Endothelial cell of umbilical vein (primary cell): Measurements from ENCODE around the gene XYLT1. TPM values are rescaled to one million over a fixed set of nuclear protein-coding genes. Genes with fewer than 3 reads are reported as not detected.

Experiments
- BruUV-seq: library from RNA; stranded (reverse); fragments of 400-500 nt; replicated peaks from 2 replicates; lab custom pipeline; 2021; lab: Mats Ljungman, UMichigan
- CTCF ChIA-PET: fragments of 300-600, 350-600 bp; sonication (Branson Sonifier 250); formaldehyde crosslinking; loops from one replicate; lab custom pipeline; 2021; ENCODE audit warnings: antibody characterized with exemption, inconsistent platforms; lab: Charles Lee
- POLR2A ChIA-PET: fragments of 300-600, 350-600 bp; sonication (Branson Sonifier 250); formaldehyde crosslinking; loops from one replicate; lab custom pipeline; 2021; ENCODE audit warnings: antibody characterized with exemption, inconsistent platforms; lab: Charles Lee
- DNase-seq: peaks from one replicate; pipeline ENCODE4 v3.0.0-alpha.2; 2011; ENCODE audit warnings: low read depth, low spot score
- FAIRE-seq: peaks from 2 replicates; lab custom pipeline; 2011; peaks lifted over from hg19 to GRCh38; lab: Jason Lieb, UNC
- H2AFZ ChIP-seq: 2 replicates; pipeline ENCODE4 v1.6.0; 2012; ENCODE audit warnings: low read depth, low read length, control low read depth, inconsistent platforms
- H3K27ac ChIP-seq: 2 replicates; pipeline ENCODE4 v1.5.1; 2011; ENCODE audit warnings: low read depth, mild to moderate bottlenecking, control low read depth, low read length, moderate library complexity; ENCODE audit not compliant: insufficient read depth
- H3K27me3 ChIP-seq, 2 experiments: 2 replicates each; pipeline versions ENCODE4 v1.6.0 to v1.6.1; 2011; ENCODE audit warnings: low read length in 2 of 2, mixed read lengths in 1 of 2; ENCODE audit not compliant: control insufficient read depth in 2 of 2, insufficient read depth in 2 of 2
- H3K36me3 ChIP-seq, 2 experiments: 2 replicates in 1 of 2; 3 replicates in 1 of 2; pipeline ENCODE4 v1.5.1; 2011; ENCODE audit warnings: low read length in 2 of 2, mild to moderate bottlenecking in 1 of 2, moderate library complexity in 1 of 2; ENCODE audit not compliant: control insufficient read depth in 2 of 2, insufficient read depth in 2 of 2; ENCODE audit errors: extremely low read depth in 1 of 2
- H3K4me1 ChIP-seq: 3 replicates; pipeline ENCODE4 v1.5.1; 2011; ENCODE audit warnings: mild to moderate bottlenecking, low read length; ENCODE audit not compliant: control insufficient read depth, insufficient read depth; ENCODE audit errors: extremely low read depth
- H3K4me2 ChIP-seq: 2 replicates; pipeline ENCODE4 v1.6.1; 2011; ENCODE audit warnings: low read length, control low read depth, mixed read lengths; ENCODE audit not compliant: insufficient read depth
- H3K4me3 ChIP-seq, 3 experiments: fragments of 200-600 bp in 1 of 3; sonication (generic), shearing (Covaris generic) in 1 of 3; replicated peaks in 1 of 3; 2 replicates each; pipeline ENCODE4 v1.5.1; 2011 to 2016; ENCODE audit warnings: control low read depth in 3 of 3, low read length in 3 of 3, mild to moderate bottlenecking in 2 of 3, inconsistent platforms in 1 of 3, low read depth in 1 of 3, moderate library complexity in 1 of 3; ENCODE audit not compliant: insufficient read depth in 1 of 3
- H3K79me2 ChIP-seq: 2 replicates; pipeline ENCODE4 v1.6.0; 2012; ENCODE audit warnings: low read length, inconsistent platforms; ENCODE audit not compliant: control insufficient read depth, insufficient read depth
- H3K9ac ChIP-seq: replicated peaks from 2 replicates; pipeline ENCODE3; 2011; ENCODE audit warnings: low read length, control low read depth; ENCODE audit not compliant: insufficient read depth; ENCODE audit errors: extremely low read depth
- H3K9me1 ChIP-seq: replicated peaks from 3 replicates; pipeline ENCODE4 v1.6.0; 2011; ENCODE audit warnings: mild to moderate bottlenecking, low read length; ENCODE audit not compliant: control insufficient read depth, insufficient read depth; ENCODE audit errors: extremely low read depth
- H3K9me3 ChIP-seq: replicated peaks from 2 replicates; pipeline ENCODE4 v1.5.1; 2012; ENCODE audit warnings: low read length, inconsistent platforms; ENCODE audit not compliant: control insufficient read depth, insufficient read depth
- H4K20me1 ChIP-seq: replicated peaks from 2 replicates; pipeline ENCODE3; 2011; ENCODE audit warnings: mild to moderate bottlenecking, low read length; ENCODE audit not compliant: control insufficient read depth, insufficient read depth; ENCODE audit errors: extremely low read depth
- CTCF ChIP-seq, 2 donors: IDR thresholded peaks; 1 replicate in 1 of 2; 2 replicates in 1 of 2; pipeline ENCODE4 v1.5.1; 2011; ENCODE audit warnings: low read length in 2 of 2, mild to moderate bottlenecking in 2 of 2, moderate library complexity in 2 of 2, control low read depth in 1 of 2, inconsistent platforms in 1 of 2, low read depth in 1 of 2; ENCODE audit not compliant: insufficient read depth in 1 of 2; ENCODE audit errors: extremely low read depth in 1 of 2
- EZH2 ChIP-seq: IDR thresholded peaks from 2 replicates; pipeline ENCODE4 v1.6.1; 2012; ENCODE audit warnings: borderline replicate concordance, low read depth, mild to moderate bottlenecking, moderate library complexity, low read length, inconsistent platforms; ENCODE audit not compliant: severe bottlenecking
- FOS ChIP-seq: IDR thresholded peaks from 2 replicates; pipeline ENCODE4 v1.6.1; 2011; ENCODE audit warnings: mild to moderate bottlenecking, low read length, moderate library complexity, borderline replicate concordance; ENCODE audit not compliant: insufficient read depth
- GATA2 ChIP-seq: IDR thresholded peaks from 2 replicates; pipeline ENCODE4 v1.7.0; 2011; ENCODE audit warnings: low read depth, mild to moderate bottlenecking, moderate library complexity, mixed read lengths, low read length; ENCODE audit not compliant: insufficient read length, insufficient read depth
- JUN ChIP-seq: IDR thresholded peaks from 2 replicates; pipeline ENCODE4 v1.6.1; 2011; ENCODE audit warnings: borderline replicate concordance, low read depth; ENCODE audit not compliant: insufficient read length, insufficient read depth
- MAX ChIP-seq: IDR thresholded peaks from 2 replicates; pipeline ENCODE4 v1.6.1; 2011; ENCODE audit not compliant: insufficient read depth, insufficient read length
- MYC ChIP-seq: IDR thresholded peaks from one replicate; pipeline ENCODE4 v1.6.1; 2011; ENCODE audit warnings: mild to moderate bottlenecking, low read depth, low read length
- POLR2A ChIP-seq: IDR thresholded peaks from 2 replicates; pipeline ENCODE4 v1.6.1; 2012; ENCODE audit warnings: low read depth, mild to moderate bottlenecking, control low read depth, low read length
- POLR2AphosphoS5 ChIP-seq: IDR thresholded peaks from 2 replicates; pipeline ENCODE4 v1.6.1; 2012; ENCODE audit warnings: low read depth, mild to moderate bottlenecking, control low read depth, low read length, moderate library complexity; ENCODE audit not compliant: insufficient read depth
- dilution Hi-C: fragments of 300-500 bp; cut with MboI; formaldehyde crosslinking; loops from one replicate; pipeline ENCODE4 v1.15.0; 2019; ENCODE audit warnings: low sequenced_read_pairs; ENCODE audit not compliant: extremely low pct_ligation_motif_present
- intact Hi-C: fragments of 100-400 bp; cut with micrococcal nuclease; formaldehyde crosslinking; loops from one replicate; pipeline ENCODE4 v1.10.0; 2022
- polyA plus RNA-seq, 4 experiments: library from polyadenylated mRNA; depleted of rRNA in 3 of 4; stranded (reverse) in 3 of 4; unstranded in 1 of 4; fragments of >200 nt; gene quantifications; 2 replicates each; pipeline versions ENCODE4 v1.2.1 to v1.2.3, GENCODE V29; 2011 to 2012; ENCODE audit warnings: missing spikeins in 1 of 4
- total RNA-seq: library from RNA; stranded (reverse); gene quantifications from 2 replicates; pipeline ENCODE4 v1.2.3, GENCODE V29; 2021

XYLT1 gene
- total and polyA plus RNA-seq, 2 donors (not counting 3 experiments of a cell fraction or from before 2014, with no cell fraction given) = 0.63 to 2.9 TPM

- Histone ChIP-seq H3K27ac (no peak overlapping the region), H3K27me3 (no peaks in the 10 kb centered on the region), H3K79me2 (no peaks in the 10 kb centered on the region), H3K4me1 (no peaks in the 10 kb centered on the region), H2AFZ (no peak overlapping the region), H3K9ac (no peak overlapping the region), H3K9me1 (no peaks in the 10 kb centered on the region), H4K20me1 (no peaks in the 10 kb centered on the region), H3K4me2 (no peak overlapping the region), H3K36me3 (no peaks in the 10 kb centered on the region), H3K9me3 (no peaks in the 10 kb centered on the region), H3K4me3 (no peak overlapping the region)
- CTCF ChIA-PET = no interaction called here
- dilution Hi-C loops (no loop called here), intact Hi-C loops (loop anchor here (10.0 kb wide), 1 partner anchor 159 kb away; no protein-coding TSS in a partner anchor)
- POLR2A ChIA-PET = no interaction called here
- FAIRE-seq = no peak
- no peak for TF ChIP-seq GATA2
- TF ChIP-seq MAX = no peak
- TF ChIP-seq EZH2 = no peak
- TF ChIP-seq POLR2AphosphoS5 = no peak
- no peak for TF ChIP-seq CTCF (IDR thresholded peaks at IDR 0.05; ENCODE audit: extremely low read depth in 1 of 2, insufficient read depth in 1 of 2, low read depth in 1 of 2, low read length in 2 of 2)
- no peak for TF ChIP-seq MYC
- no peak for TF ChIP-seq FOS
- no peak for TF ChIP-seq JUN
- no peak for TF ChIP-seq POLR2A
- no TSS peak for BruUV-seq
- no peak for DNase-seq
Measured at GRCh38 chr16:17305694-17306093, 165.1 kb downstream of the XYLT1 start.
